CD4-positive, CD25-positive, alpha-beta regulatory T cell (primary cell): ENCODE results near the gene PNRC2. TPM values are rescaled to one million over a fixed set of nuclear protein-coding genes. Genes with fewer than 3 reads are reported as not detected.
"Not testable (repeated sequence)": the region's sequence is repeated elsewhere in the genome, so short reads cannot be mapped to it uniquely, and the experiment has no call there.

Source experiments
- ATAC-seq, 2 donors: fragments of 150-1000 bp; cut with Tn5 transposase; one replicate each; pipeline ENCODE4 v1.10.0; 2021; ENCODE audit warnings: low read depth in 2 of 2, moderate number of reproducible peaks in 2 of 2, moderate library complexity in 1 of 2
- DNase-seq, 3 donors: peaks; one replicate each; pipeline versions ENCODE4 v3.0.0 to v3.0.0-alpha.2; 2012 to 2022; ENCODE audit warnings: mixed read lengths in 1 of 3
- H3K27ac ChIP-seq: one replicate; pipeline ENCODE4 v1.7.0; 2013; ENCODE audit warnings: mild to moderate bottlenecking, low read length; ENCODE audit not compliant: insufficient read depth, poor library complexity, severe bottlenecking
- H3K27me3 ChIP-seq: one replicate; pipeline ENCODE4 v1.7.0; 2013; ENCODE audit warnings: low read length; ENCODE audit not compliant: control insufficient read depth, insufficient read depth
- H3K36me3 ChIP-seq: one replicate; pipeline ENCODE4 v1.7.0; 2013; ENCODE audit warnings: mild to moderate bottlenecking, low read length, moderate library complexity; ENCODE audit not compliant: control insufficient read depth, insufficient read depth
- H3K4me1 ChIP-seq: 2 replicates; pipeline ENCODE4 v1.7.0; 2013; ENCODE audit warnings: mild to moderate bottlenecking, low read length; ENCODE audit not compliant: insufficient read depth, control insufficient read depth, poor library complexity, severe bottlenecking
- H3K4me3 ChIP-seq: one replicate; pipeline ENCODE4 v1.7.0; 2013; ENCODE audit warnings: low read depth, mild to moderate bottlenecking, low read length, moderate library complexity
- H3K9me3 ChIP-seq, 2 experiments: 1 replicate in 1 of 2; 2 replicates in 1 of 2; pipeline ENCODE4 v1.7.0; 2013; ENCODE audit warnings: low read length in 2 of 2, mild to moderate bottlenecking in 1 of 2, moderate library complexity in 1 of 2; ENCODE audit not compliant: control insufficient read depth in 2 of 2
- H3K27ac Mint-ChIP-seq, 3 donors: one replicate each; pipeline ENCODE4 v1.8.0; 2020 to 2022; ENCODE audit warnings: mild to moderate bottlenecking in 3 of 3, mixed read lengths in 3 of 3, moderate library complexity in 2 of 3
- H3K27me3 Mint-ChIP-seq: one replicate; pipeline ENCODE4 v1.8.0; 2022; ENCODE audit warnings: mild to moderate bottlenecking, mixed read lengths
- H3K36me3 Mint-ChIP-seq: one replicate; pipeline ENCODE4 v1.8.0; 2020; ENCODE audit warnings: mixed read lengths
- H3K4me1 Mint-ChIP-seq, 4 donors: one replicate each; pipeline ENCODE4 v1.8.0; 2020 to 2022; ENCODE audit warnings: mixed read lengths in 4 of 4, mild to moderate bottlenecking in 1 of 4
- H3K4me3 Mint-ChIP-seq, 4 donors: one replicate each; pipeline ENCODE4 v1.8.0; 2020 to 2022; ENCODE audit warnings: mild to moderate bottlenecking in 4 of 4, mixed read lengths in 4 of 4, moderate library complexity in 3 of 4
- H3K9me3 Mint-ChIP-seq, 7 donors: one replicate each; pipeline ENCODE4 v1.8.0; 2020 to 2022; ENCODE audit warnings: mixed read lengths in 7 of 7, mild to moderate bottlenecking in 3 of 7, moderate library complexity in 2 of 7
- polyA plus RNA-seq, 4 donors: library from polyadenylated mRNA; unstranded; fragments of 300-500 nt; fragmentation: Illumina TruSeq; gene quantifications; one replicate each; pipeline ENCODE4 v1.2.3, GENCODE V29; 2021
- total RNA-seq: library from RNA; stranded (reverse); gene quantifications from one replicate; pipeline ENCODE4 v1.2.3, GENCODE V29; 2022

The PNRC2 gene
- total and polyA plus RNA-seq, 5 donors from 2014 or later = 123 to 149 (median 137) TPM

DNA sequence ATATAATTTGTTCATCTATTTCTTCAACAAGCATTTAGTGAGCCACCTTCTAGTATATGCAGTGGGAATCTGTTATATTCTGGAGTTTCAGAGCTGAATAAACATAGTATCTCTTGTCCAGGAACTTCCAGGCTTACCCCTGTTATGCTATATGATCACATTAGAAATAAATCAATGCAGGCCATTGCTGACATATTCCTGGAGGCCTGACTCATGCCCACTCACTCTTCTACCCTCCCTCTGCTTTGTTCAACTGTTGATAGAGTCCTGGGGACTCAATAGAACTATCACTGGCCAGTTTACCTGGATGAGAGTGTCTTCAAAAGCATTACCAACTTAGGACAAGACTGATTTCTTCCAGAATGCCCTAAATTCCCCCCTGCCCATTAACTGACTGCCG, 49.8 kb downstream of the PNRC2 start:
- H3K9me3 ChIP-seq = no peaks in the 10 kb centered on the region
- Mint-ChIP-seq H3K27ac (no peak overlapping the region), H3K27me3 (peaks cover 42% of the 10 kb centered on the region), H3K4me1 (peaks cover 0 to 2% (median 0%) of the 10 kb centered on the region in 4 donors), H3K9me3 (peaks cover 0 to 4% (median 0%) of the 10 kb centered on the region in 7 donors), H3K36me3 (no peaks in the 10 kb centered on the region), H3K4me3 (no peak overlapping the region)
- H3K4me1 ChIP-seq = no peaks in the 10 kb centered on the region
- DNase-seq = no peak
- no peak for ATAC-seq
- no peaks in the 10 kb centered on the region for H3K36me3 ChIP-seq
- H3K27ac ChIP-seq = no peak overlapping the region
- H3K27me3 ChIP-seq = peaks cover 10% of the 10 kb centered on the region
- H3K4me3 ChIP-seq = no peak overlapping the region

- Histone ChIP-seq H3K27ac (no peak overlapping the region), H3K36me3 (no peaks in the 10 kb centered on the region), H3K4me3 (no peak overlapping the region), H3K9me3 (no peaks in the 10 kb centered on the region), H3K27me3 (peaks cover 8% of the 10 kb centered on the region), H3K4me1 (no peaks in the 10 kb centered on the region)
- Mint-ChIP-seq H3K4me1 (peaks cover 0 to 2% (median 0%) of the 10 kb centered on the region in 4 donors), H3K27ac (no peak overlapping the region), H3K27me3 (peaks cover 48% of the 10 kb centered on the region), H3K9me3 (peaks cover 0 to 4% (median 0%) of the 10 kb centered on the region in 7 donors), H3K4me3 (no peak overlapping the region), H3K36me3 (no peaks in the 10 kb centered on the region)
- DNase-seq (no peak), ATAC-seq (no peak)
These were observed 51.0 kb downstream of the PNRC2 start for GRCh38 chr1:24010650-24011049.

GRCh38 chr1:24012878-24013277, 53.2 kb downstream of the PNRC2 start:
- H3K27ac Mint-ChIP-seq, H3K4me3 ChIP-seq, H3K4me1 Mint-ChIP-seq, H3K9me3 Mint-ChIP-seq, H3K27ac ChIP-seq, H3K36me3 ChIP-seq, DNase-seq, ATAC-seq, H3K36me3 Mint-ChIP-seq, H3K9me3 ChIP-seq, H3K4me1 ChIP-seq, H3K4me3 Mint-ChIP-seq, H3K27me3 ChIP-seq: not testable (repeated sequence)
- H3K27me3 Mint-ChIP-seq = peaks cover 39% of the 10 kb centered on the region

Other genes with a start within 250 kb of the PNRC2 start
- 42.0 TPM for gene ELOA, start 216.4 kb upstream of the PNRC2 start, total RNA-seq
- 10 to 100 TPM; 22.6 to 34.3 (median 29.0) TPM for gene ELOA, start 216.4 kb upstream of the PNRC2 start, polyA plus RNA-seq
- gene PITHD1, start 181.4 kb upstream of the PNRC2 start, total RNA-seq = 85.8 TPM
- 10 to 100 TPM; 72.6 to 98.9 (median 78.1) TPM for gene PITHD1, start 181.4 kb upstream of the PNRC2 start, polyA plus RNA-seq
- gene LYPLA2, start 168.7 kb upstream of the PNRC2 start, total RNA-seq = 50.4 TPM
- gene LYPLA2, start 168.7 kb upstream of the PNRC2 start, polyA plus RNA-seq = 100 to 1,000 TPM in 2 of 4 donors, 10 to 100 TPM in 2; 84.4 to 111 (median 100) TPM
- 7.0 TPM for gene GALE, start 159.1 kb upstream of the PNRC2 start, total RNA-seq
- gene GALE, start 159.1 kb upstream of the PNRC2 start, polyA plus RNA-seq = 10 to 100 TPM in 1 of 4 donors, 1 to 10 TPM in 3; 8.0 to 10.3 (median 9.8) TPM
- 15.7 TPM for gene HMGCL, start 134.4 kb upstream of the PNRC2 start, total RNA-seq
- gene HMGCL, start 134.4 kb upstream of the PNRC2 start, polyA plus RNA-seq = 10 to 100 TPM; 36.3 to 40.5 (median 37.4) TPM
- 5.3 TPM for gene FUCA1, start 91.5 kb upstream of the PNRC2 start, total RNA-seq
- gene FUCA1, start 91.5 kb upstream of the PNRC2 start, polyA plus RNA-seq = 10 to 100 TPM; 10.3 to 22.6 (median 17.0) TPM
- 0.15 TPM for gene CNR2, start 46.5 kb upstream of the PNRC2 start, total RNA-seq
- gene CNR2, start 46.5 kb upstream of the PNRC2 start, polyA plus RNA-seq = under 1 TPM in 2 of 4 donors, not detected in 2; 0.03 to 0.05 TPM
- 220 TPM for gene SRSF10, start 20.5 kb downstream of the PNRC2 start, total RNA-seq
- gene SRSF10, start 20.5 kb downstream of the PNRC2 start, polyA plus RNA-seq = 100 to 1,000 TPM; 127 to 151 (median 144) TPM
- not detected for gene MYOM3, start 152.3 kb downstream of the PNRC2 start, total RNA-seq
- gene MYOM3, start 152.3 kb downstream of the PNRC2 start, polyA plus RNA-seq = not detected
- gene IL22RA1, start 183.3 kb downstream of the PNRC2 start, total RNA-seq = not detected
- gene IL22RA1, start 183.3 kb downstream of the PNRC2 start, polyA plus RNA-seq = not detected
- 2.8 TPM for gene IFNLR1, start 227.5 kb downstream of the PNRC2 start, total RNA-seq
- 1 to 10 TPM in 1 of 4 donors, under 1 TPM in 3; 0.36 to 1.4 (median 0.59) TPM for gene IFNLR1, start 227.5 kb downstream of the PNRC2 start, polyA plus RNA-seq